Measurements from ENCODE around the gene LCE7A. TPM values are rescaled to one million over a fixed set of nuclear protein-coding genes. Genes with fewer than 3 reads are reported as not detected.

Gene LCE7A
- total RNA-seq, 1 experiment from 2014 or later = not detected

DNA sequence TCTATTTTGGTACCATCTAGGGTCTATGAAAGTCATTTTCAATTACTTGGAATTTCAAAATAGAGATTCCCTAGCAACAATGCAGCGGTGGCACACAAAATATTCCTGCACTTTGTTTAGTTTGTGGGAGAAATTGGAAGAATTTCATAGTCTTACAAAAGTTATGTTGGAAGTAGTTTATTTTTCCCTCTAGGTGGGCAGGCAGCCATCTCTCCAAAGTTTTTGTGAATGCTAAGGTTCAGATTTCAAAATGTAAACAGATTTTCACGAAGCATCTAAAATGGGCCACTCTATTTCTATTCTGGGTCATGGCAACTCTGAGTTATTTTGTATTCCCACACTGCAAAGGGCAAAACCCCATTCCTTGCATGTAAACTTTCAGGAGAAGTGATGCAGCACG lies 26.3 kb downstream of the LCE7A start:
- intact Hi-C loops (cut with micrococcal nuclease; ENCODE audit: unreplicated experiment) = no loop called here
- POLR2A ChIA-PET = no interaction called here

GRCh38 chr1:152886758-152887409 lies 27.1 kb downstream of the LCE7A start:
- Mint-ChIP-seq H3K4me3 (ENCODE audit: unreplicated experiment) (no peak overlapping the region), H3K27ac (ENCODE audit: unreplicated experiment) (no peak overlapping the region), H3K9me3 (ENCODE audit: unreplicated experiment) (no peaks in the 10 kb centered on the region), H3K36me3 (ENCODE audit: insufficient read depth, unreplicated experiment) (no peaks in the 10 kb centered on the region), H3K4me1 (ENCODE audit: low read depth, unreplicated experiment) (no peaks in the 10 kb centered on the region), H3K27me3 (ENCODE audit: insufficient read depth, unreplicated experiment) (peaks cover 14% of the 10 kb centered on the region)
- ChIA-PET POLR2A (no interaction called here), CTCF (no interaction called here)
- Histone ChIP-seq H3K4me1 (no peaks in the 10 kb centered on the region), H3K4me3 (ENCODE audit: low read depth, low read length) (no peak overlapping the region), H3K27me3 (replicated peaks; ENCODE audit: control insufficient read depth, insufficient read depth, low read length) (no peaks in the 10 kb centered on the region; the same call in none of the 2 replicates), H3K36me3 (ENCODE audit: control insufficient read depth, insufficient read depth, low read length) (no peaks in the 10 kb centered on the region), H3K9me3 (no peaks in the 10 kb centered on the region)
- TF ChIP-seq, protein P1, sequence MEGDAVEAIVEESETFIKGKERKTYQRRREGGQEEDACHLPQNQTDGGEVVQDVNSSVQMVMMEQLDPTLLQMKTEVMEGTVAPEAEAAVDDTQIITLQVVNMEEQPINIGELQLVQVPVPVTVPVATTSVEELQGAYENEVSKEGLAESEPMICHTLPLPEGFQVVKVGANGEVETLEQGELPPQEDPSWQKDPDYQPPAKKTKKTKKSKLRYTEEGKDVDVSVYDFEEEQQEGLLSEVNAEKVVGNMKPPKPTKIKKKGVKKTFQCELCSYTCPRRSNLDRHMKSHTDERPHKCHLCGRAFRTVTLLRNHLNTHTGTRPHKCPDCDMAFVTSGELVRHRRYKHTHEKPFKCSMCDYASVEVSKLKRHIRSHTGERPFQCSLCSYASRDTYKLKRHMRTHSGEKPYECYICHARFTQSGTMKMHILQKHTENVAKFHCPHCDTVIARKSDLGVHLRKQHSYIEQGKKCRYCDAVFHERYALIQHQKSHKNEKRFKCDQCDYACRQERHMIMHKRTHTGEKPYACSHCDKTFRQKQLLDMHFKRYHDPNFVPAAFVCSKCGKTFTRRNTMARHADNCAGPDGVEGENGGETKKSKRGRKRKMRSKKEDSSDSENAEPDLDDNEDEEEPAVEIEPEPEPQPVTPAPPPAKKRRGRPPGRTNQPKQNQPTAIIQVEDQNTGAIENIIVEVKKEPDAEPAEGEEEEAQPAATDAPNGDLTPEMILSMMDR (IDR thresholded peaks at IDR 0.05; ENCODE audit: insufficient read depth in 1 of 2, low read depth in 1 of 2, low read length in 1 of 2, severe bottlenecking in 1 of 2, unreplicated experiment in 1 of 2) = no peak
- DNase-seq = no peak
- intact Hi-C loops (cut with micrococcal nuclease; ENCODE audit: unreplicated experiment) = no loop called here
- no TSS peak for BruUV-seq (replicated peaks)

More for the DNA sequence above, 26.3 kb downstream of the LCE7A start:
- peaks cover 14% of the 10 kb centered on the region for H3K27me3 Mint-ChIP-seq (ENCODE audit: insufficient read depth, unreplicated experiment)
- H3K4me3 Mint-ChIP-seq (ENCODE audit: unreplicated experiment) = no peak overlapping the region
- H3K4me3 ChIP-seq (ENCODE audit: low read depth, low read length) = no peak overlapping the region
- no peaks in the 10 kb centered on the region for H3K36me3 Mint-ChIP-seq (ENCODE audit: insufficient read depth, unreplicated experiment)
- H3K27ac Mint-ChIP-seq (ENCODE audit: unreplicated experiment) = no peak overlapping the region
- no peaks in the 10 kb centered on the region; the same call in none of the 2 replicates for H3K27me3 ChIP-seq (replicated peaks; ENCODE audit: control insufficient read depth, insufficient read depth, low read length)
- TF ChIP-seq, protein P1 (IDR thresholded peaks at IDR 0.05; ENCODE audit: insufficient read depth in 1 of 2, low read depth in 1 of 2, low read length in 1 of 2, severe bottlenecking in 1 of 2, unreplicated experiment in 1 of 2) = no peak
- no peaks in the 10 kb centered on the region for H3K4me1 ChIP-seq
- BruUV-seq (replicated peaks) = no TSS peak
- CTCF ChIA-PET = no interaction called here
- H3K36me3 ChIP-seq (ENCODE audit: control insufficient read depth, insufficient read depth, low read length) = no peaks in the 10 kb centered on the region
- no peak for DNase-seq
- no peaks in the 10 kb centered on the region for H3K9me3 Mint-ChIP-seq (ENCODE audit: unreplicated experiment)
- no peaks in the 10 kb centered on the region for H3K4me1 Mint-ChIP-seq (ENCODE audit: low read depth, unreplicated experiment)
- no peaks in the 10 kb centered on the region for H3K9me3 ChIP-seq

GRCh38 chr1:152888126-152888525 lies 28.3 kb downstream of the LCE7A start:
- H3K27me3 ChIP-seq (replicated peaks; ENCODE audit: control insufficient read depth, insufficient read depth, low read length) = no peaks in the 10 kb centered on the region; the same call in none of the 2 replicates
- intact Hi-C loops (cut with micrococcal nuclease; ENCODE audit: unreplicated experiment) = no loop called here
- TF ChIP-seq, protein P1 (IDR thresholded peaks at IDR 0.05; ENCODE audit: insufficient read depth in 1 of 2, low read depth in 1 of 2, low read length in 1 of 2, severe bottlenecking in 1 of 2, unreplicated experiment in 1 of 2) = no peak
- H3K4me1 ChIP-seq = no peaks in the 10 kb centered on the region
- no TSS peak for BruUV-seq (replicated peaks)
- no peaks in the 10 kb centered on the region for H3K9me3 ChIP-seq
- H3K36me3 ChIP-seq (ENCODE audit: control insufficient read depth, insufficient read depth, low read length) = no peaks in the 10 kb centered on the region
- CTCF ChIA-PET = no interaction called here
- Mint-ChIP-seq H3K9me3 (ENCODE audit: unreplicated experiment) (no peaks in the 10 kb centered on the region), H3K4me1 (ENCODE audit: low read depth, unreplicated experiment) (no peaks in the 10 kb centered on the region), H3K4me3 (ENCODE audit: unreplicated experiment) (no peak overlapping the region), H3K27ac (ENCODE audit: unreplicated experiment) (no peak overlapping the region), H3K27me3 (ENCODE audit: insufficient read depth, unreplicated experiment) (peaks cover 16% of the 10 kb centered on the region), H3K36me3 (ENCODE audit: insufficient read depth, unreplicated experiment) (no peaks in the 10 kb centered on the region)
- no peak overlapping the region for H3K4me3 ChIP-seq (ENCODE audit: low read depth, low read length)
- no peak for DNase-seq
- POLR2A ChIA-PET = no interaction called here

All from Caco-2 (cell line).